Measurements from ENCODE around the gene LAT.
"Not testable (repeated sequence)": the region's sequence is repeated elsewhere in the genome, so short reads cannot be mapped to it uniquely, and the experiment has no call there.

Gene LAT

GRCh38 chr16:28984619-28985135 is at the start of gene LAT:
Gene LAT (plus strand): TSS chr16:28985052. CDS start chr16:28985418, 366 bp downstream.
- peak; percentile 73 to 81 for DNase-seq

GRCh38 chr16:28935346-28935745 is 49.5 kb upstream of the LAT start:
- DNase-seq = no peak

- peak; percentile 85 to 90 for DNase-seq
Observed at GRCh38 chr16:28935924-28936783, 48.7 kb upstream of the LAT start.

GRCh38 chr16:28936784-28937155 is 48.1 kb upstream of the LAT start:
- no peak for DNase-seq

GRCh38 chr16:28937222-28937876 is 47.5 kb upstream of the LAT start:
- DNase-seq = no peak

GRCh38 chr16:28938721-28939120 is 46.1 kb upstream of the LAT start:
- DNase-seq = no peak

- DNase-seq = not testable (repeated sequence)
Observed at GRCh38 chr16:28939825-28940224, 45.0 kb upstream of the LAT start.

- DNase-seq = no peak
Observed at GRCh38 chr16:28943281-28943680, 41.6 kb upstream of the LAT start.

- no peak for DNase-seq
Observed at GRCh38 chr16:28946681-28947080, 38.2 kb upstream of the LAT start.

- peak; percentile 100 for DNase-seq
Observed at GRCh38 chr16:28950648-28951409, 34.0 kb upstream of the LAT start, which contains the start of gene NFATC2IP. Gene NFATC2IP (plus strand): TSS chr16:28950937. CDS start chr16:28951012, 75 bp downstream.

GRCh38 chr16:28951410-28951943 is 33.4 kb upstream of the LAT start:
- DNase-seq = no peak

- no peak for DNase-seq
Observed at GRCh38 chr16:28958216-28958615, 26.6 kb upstream of the LAT start.

GRCh38 chr16:28958836-28959235 is 26.0 kb upstream of the LAT start:
- no peak for DNase-seq

- DNase-seq = no peak
Observed at GRCh38 chr16:28964072-28964471, 20.8 kb upstream of the LAT start.

GRCh38 chr16:28964496-28964895 is 20.4 kb upstream of the LAT start:
- DNase-seq = no peak

- DNase-seq = no peak
Observed at GRCh38 chr16:28967156-28967555, 17.7 kb upstream of the LAT start.

GRCh38 chr16:28969696-28970095 is 15.2 kb upstream of the LAT start:
- DNase-seq = not testable (repeated sequence)

GRCh38 chr16:28974007-28974436 is 10.8 kb upstream of the LAT start:
- DNase-seq = peak; percentile 49 to 50

- DNase-seq = peak; percentile 94 to 95
Observed at GRCh38 chr16:28974437-28975157, 10.3 kb upstream of the LAT start, which contains the start of gene SPNS1. Gene SPNS1 (plus strand): TSS chr16:28974778. CDS start chr16:28975152, 374 bp downstream.

GRCh38 chr16:28975158-28975599 is 9.7 kb upstream of the LAT start:
- DNase-seq = no peak

GRCh38 chr16:28977703-28978662 is 6.9 kb upstream of the LAT start:
- no peak for DNase-seq

Measured in stimulated activated CD4-positive, alpha-beta T cell treated with anti-CD3 and anti-CD28 coated beads, Interleukin-2, amount 100 ng/mL, for 24 hours (primary cell).